Pancreas (tissue), 10 donors: ENCODE measurements around the gene CPOX. TPM values are rescaled to one million over a fixed set of nuclear protein-coding genes. Genes with fewer than 3 reads are reported as not detected.

Experiments
- ATAC-seq, 4 donors: fragments of 200-7000 bp; cut with Tn5 transposase; one replicate each; pipeline versions ENCODE4 v1.8.0 to v1.9.1; 2020; ENCODE audit warnings: mild to moderate bottlenecking in 4 of 4, moderate library complexity in 4 of 4
- DNase-seq, 6 donors: peaks; one replicate each; pipeline ENCODE4 v3.0.0-alpha.2; 2020
- FAIRE-seq: peaks from 2 replicates; lab custom pipeline; 2012; peaks lifted over from hg19 to GRCh38; lab: Jason Lieb, UNC
- H3K27ac ChIP-seq, 4 donors: fragments of 200-600 bp; sonication (generic); 1 replicate in 3 of 4; 2 replicates in 1 of 4; pipeline versions ENCODE4 v1.5.0 to v1.8.0; 2020
- H3K27me3 ChIP-seq, 4 donors: fragments of 200-600 bp; one replicate each; pipeline ENCODE4 v1.8.0; 2021
- H3K36me3 ChIP-seq, 3 donors: fragments of 200-600 bp; sonication (generic) in 1 of 3; one replicate each; pipeline versions ENCODE4 v1.5.0 to v1.8.0; 2020 to 2021
- H3K4me1 ChIP-seq, 3 donors: fragments of 200-600 bp; one replicate each; pipeline ENCODE4 v1.8.0; 2021
- H3K4me3 ChIP-seq, 4 donors: fragments of 200-600 bp; sonication (generic) in 2 of 4; one replicate each; pipeline versions ENCODE4 v1.5.0 to v1.8.0; 2020 to 2021
- H3K9me3 ChIP-seq, 4 donors: fragments of 200-600 bp; one replicate each; pipeline ENCODE4 v1.8.0; 2021
- WGBS, 2 donors: extraction: QIAGEN DNeasy Blood & Tissue Kit; methylation state at CpG; one replicate each; pipeline ENCODE4 v1.1.7; 2013; 5-methylcytosine and 5-hydroxymethylcytosine counted together
- intact Hi-C, 3 donors: fragments of 100-400 bp; cut with DNase I; formaldehyde crosslinking; loops; one replicate each; pipeline versions ENCODE4 v1.11.1 to v1.14.2; 2022
- polyA plus RNA-seq, 2 donors: library from polyadenylated mRNA; stranded (reverse); fragments of 200-250 nt; gene quantifications; one replicate each; pipeline ENCODE4 v1.2.3, GENCODE V29; 2013
- total RNA-seq, 6 donors: library from RNA; stranded (reverse); fragmentation: NEBNext Ultra II Directional in 4 of 6; extraction: Animal tissue kit (Norgen Biotek cat#: 25700) in 4 of 6; gene quantifications; one replicate each; pipeline versions ENCODE4 v1.2.1 to v1.2.4, GENCODE V29; 2021 to 2023
- TF ChIP-seq, protein P1 (sequence below), 4 donors: fragments of 200-600 bp; sonication (generic) in 3 of 4; IDR thresholded peaks; one replicate each; pipeline versions ENCODE4 v1.5.0 to v1.8.0; 2021; ENCODE audit warnings: antibody characterized with exemption in 4 of 4
- donor health status: healthy with polysubstance abuse.
- donor health status: DM: no; HTN: no; CAD: no; lungs with moderate emphysema.
- donor health status: DM: no; HTN: no; CAD: no.
- donor health status: control.
- donor health status: control.
- donor health status: Bipolar disorder and iron deficiency.
- donor health status: DM: yes; HTN: yes; CAD: no.
- donor health status: DM: no; HTN: no; CAD: no.
- donor health status: DM: no; HTN: no; CAD: no.
- donor health status: DM: yes; HTN: yes; CAD: no.

CPOX gene
- total and polyA plus RNA-seq, 8 donors, result 4.1 to 9.8 (median 5.9) TPM

DNA sequence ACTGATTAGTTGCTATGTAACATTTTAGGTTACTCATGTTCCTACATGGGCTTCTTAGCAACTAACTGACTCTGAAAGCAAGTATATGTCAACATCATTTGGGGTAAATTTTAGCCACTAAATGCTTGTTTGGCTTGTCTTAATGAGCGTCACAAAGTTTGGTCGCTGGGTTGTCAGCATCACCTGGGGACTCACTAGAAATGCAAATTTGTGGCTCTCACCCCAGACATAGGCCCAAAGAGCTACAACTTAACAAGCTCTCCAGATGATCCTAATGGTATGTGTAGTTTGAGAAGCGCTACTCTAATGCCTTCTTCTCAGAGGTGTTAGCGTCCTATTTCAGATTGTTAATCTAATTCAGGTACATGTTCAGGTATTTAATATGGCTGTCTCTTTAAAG is 32.7 kb upstream of the CPOX start:
- DNase-seq (no peak), FAIRE-seq (no peak), ATAC-seq (no peak)
- Histone ChIP-seq H3K27me3 (no peaks in the 10 kb centered on the region), H3K27ac (no peak overlapping the region), H3K4me3 (no peak overlapping the region), H3K9me3 (no peaks in the 10 kb centered on the region), H3K36me3 (no peaks in the 10 kb centered on the region), H3K4me1 (no peaks in the 10 kb centered on the region)
- intact Hi-C loops, result no loop called here
- WGBS, 2 donors, result 69 to 72% methylated on average over 4 of the region's 4 CpGs
- TF ChIP-seq, protein P1, sequence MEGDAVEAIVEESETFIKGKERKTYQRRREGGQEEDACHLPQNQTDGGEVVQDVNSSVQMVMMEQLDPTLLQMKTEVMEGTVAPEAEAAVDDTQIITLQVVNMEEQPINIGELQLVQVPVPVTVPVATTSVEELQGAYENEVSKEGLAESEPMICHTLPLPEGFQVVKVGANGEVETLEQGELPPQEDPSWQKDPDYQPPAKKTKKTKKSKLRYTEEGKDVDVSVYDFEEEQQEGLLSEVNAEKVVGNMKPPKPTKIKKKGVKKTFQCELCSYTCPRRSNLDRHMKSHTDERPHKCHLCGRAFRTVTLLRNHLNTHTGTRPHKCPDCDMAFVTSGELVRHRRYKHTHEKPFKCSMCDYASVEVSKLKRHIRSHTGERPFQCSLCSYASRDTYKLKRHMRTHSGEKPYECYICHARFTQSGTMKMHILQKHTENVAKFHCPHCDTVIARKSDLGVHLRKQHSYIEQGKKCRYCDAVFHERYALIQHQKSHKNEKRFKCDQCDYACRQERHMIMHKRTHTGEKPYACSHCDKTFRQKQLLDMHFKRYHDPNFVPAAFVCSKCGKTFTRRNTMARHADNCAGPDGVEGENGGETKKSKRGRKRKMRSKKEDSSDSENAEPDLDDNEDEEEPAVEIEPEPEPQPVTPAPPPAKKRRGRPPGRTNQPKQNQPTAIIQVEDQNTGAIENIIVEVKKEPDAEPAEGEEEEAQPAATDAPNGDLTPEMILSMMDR (IDR thresholded peaks at IDR 0.05), result no peak

DNA sequence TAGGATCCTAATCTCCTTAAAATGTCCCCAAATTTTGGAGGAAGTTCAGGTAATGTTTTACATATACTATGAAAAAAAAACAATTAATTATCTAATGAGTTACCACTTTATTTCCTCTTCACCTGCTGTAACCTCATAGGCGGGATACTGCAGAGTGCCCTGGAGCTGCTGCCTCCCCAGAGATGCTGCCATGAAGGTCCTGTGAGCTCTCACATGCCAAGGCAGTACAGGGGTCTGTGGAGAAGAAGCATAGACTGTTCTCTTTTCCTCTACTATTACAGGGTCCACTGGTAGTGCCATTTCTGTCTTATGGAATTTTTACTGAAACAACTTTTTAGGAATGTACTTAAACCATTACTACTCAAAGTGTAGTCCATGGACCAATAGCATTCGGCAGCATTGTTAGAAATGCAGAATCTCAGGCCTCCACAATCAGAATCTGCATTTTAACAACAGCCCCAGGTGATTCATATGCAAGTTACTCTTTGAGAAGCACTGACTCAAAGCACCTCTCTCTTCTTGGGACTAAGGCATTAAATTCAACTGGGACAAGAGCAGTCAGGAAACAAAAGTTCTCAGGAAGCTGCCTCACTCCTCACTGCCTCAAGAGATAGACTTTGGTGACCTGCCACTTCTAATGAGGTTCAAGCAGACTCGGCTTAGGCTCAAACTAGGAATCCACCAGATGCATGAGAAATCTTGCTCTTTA is 30.3 kb upstream of the CPOX start:
- TF ChIP-seq, protein P1 (IDR thresholded peaks at IDR 0.05), result no peak
- no peaks in the 10 kb centered on the region for H3K27me3 ChIP-seq
- H3K36me3 ChIP-seq, result no peaks in the 10 kb centered on the region
- no peaks in the 10 kb centered on the region for H3K4me1 ChIP-seq
- DNase-seq (no peak), FAIRE-seq (no peak), ATAC-seq (no peak)
- no peak overlapping the region for H3K27ac ChIP-seq
- intact Hi-C loops, result no loop called here
- H3K4me3 ChIP-seq, result no peak overlapping the region
- 73 to 83% methylated on average over 3 of the region's 3 CpGs for WGBS, 2 donors
- H3K9me3 ChIP-seq, result no peaks in the 10 kb centered on the region

DNA sequence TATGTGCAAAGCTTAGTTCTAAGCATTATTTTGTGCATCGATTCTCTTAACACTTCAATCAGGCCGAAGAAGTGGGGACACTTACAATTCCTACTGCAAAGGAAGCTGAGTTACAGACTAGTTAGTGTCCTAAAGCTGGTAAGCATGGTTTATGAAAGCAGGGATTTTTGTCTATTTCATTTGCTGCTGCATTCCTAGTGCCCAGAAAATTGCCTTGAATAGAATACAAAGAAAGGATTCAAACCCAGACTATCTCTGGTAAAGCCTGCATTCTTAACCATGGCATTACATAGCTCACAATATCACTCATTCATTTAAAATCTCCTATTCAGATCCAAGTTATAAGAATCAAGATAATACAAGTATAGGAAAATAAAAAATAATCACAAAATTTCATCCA is 24.4 kb upstream of the CPOX start:
- no peaks in the 10 kb centered on the region for H3K36me3 ChIP-seq
- no peak for FAIRE-seq
- TF ChIP-seq, protein P1 (IDR thresholded peaks at IDR 0.05), result no peak

DNA sequence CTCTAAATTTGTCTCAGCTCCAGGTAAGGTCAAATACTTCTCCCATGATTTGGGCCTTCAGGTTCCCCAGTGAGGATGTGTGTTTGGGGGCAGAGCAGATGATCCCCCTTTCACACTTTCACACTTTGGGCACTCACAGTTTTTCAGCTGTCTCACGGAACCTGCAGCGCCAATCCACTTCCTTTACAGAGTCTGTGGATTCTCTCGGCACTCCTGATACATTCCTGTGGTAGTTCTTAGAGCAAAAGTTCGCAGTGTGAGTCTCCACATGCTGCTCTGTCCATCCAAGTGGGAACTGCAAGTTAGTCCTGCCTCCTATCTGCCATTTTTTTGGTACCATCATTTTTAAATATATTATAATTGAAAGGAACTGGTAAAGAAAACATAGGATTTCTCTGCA is 20.2 kb upstream of the CPOX start:
- H3K27me3 ChIP-seq, result no peaks in the 10 kb centered on the region
- H3K4me1 ChIP-seq, result no peaks in the 10 kb centered on the region
- whole genome bisulfite sequencing, 2 donors, result 87 to 88% methylated on average over 4 of the region's 4 CpGs
- intact Hi-C loops, result no loop called here
- H3K27ac ChIP-seq, result no peak overlapping the region
- TF ChIP-seq, protein P1 (IDR thresholded peaks at IDR 0.05), result no peak
- no peaks in the 10 kb centered on the region for H3K36me3 ChIP-seq
- H3K4me3 ChIP-seq, result no peak overlapping the region
- DNase-seq, result no peak
- ATAC-seq, result no peak
- H3K9me3 ChIP-seq, result no peaks in the 10 kb centered on the region
- FAIRE-seq, result no peak

More for the DNA sequence above, 24.4 kb upstream of the CPOX start:
- no peak for DNase-seq
- ATAC-seq, result no peak
- Histone ChIP-seq H3K4me3 (no peak overlapping the region), H3K9me3 (no peaks in the 10 kb centered on the region), H3K4me1 (no peaks in the 10 kb centered on the region), H3K27ac (no peak overlapping the region), H3K27me3 (no peaks in the 10 kb centered on the region)
- intact Hi-C loops, result no loop called here
- WGBS, 2 donors, result 70 to 85% methylated on average over 2 of the region's 2 CpGs

DNA sequence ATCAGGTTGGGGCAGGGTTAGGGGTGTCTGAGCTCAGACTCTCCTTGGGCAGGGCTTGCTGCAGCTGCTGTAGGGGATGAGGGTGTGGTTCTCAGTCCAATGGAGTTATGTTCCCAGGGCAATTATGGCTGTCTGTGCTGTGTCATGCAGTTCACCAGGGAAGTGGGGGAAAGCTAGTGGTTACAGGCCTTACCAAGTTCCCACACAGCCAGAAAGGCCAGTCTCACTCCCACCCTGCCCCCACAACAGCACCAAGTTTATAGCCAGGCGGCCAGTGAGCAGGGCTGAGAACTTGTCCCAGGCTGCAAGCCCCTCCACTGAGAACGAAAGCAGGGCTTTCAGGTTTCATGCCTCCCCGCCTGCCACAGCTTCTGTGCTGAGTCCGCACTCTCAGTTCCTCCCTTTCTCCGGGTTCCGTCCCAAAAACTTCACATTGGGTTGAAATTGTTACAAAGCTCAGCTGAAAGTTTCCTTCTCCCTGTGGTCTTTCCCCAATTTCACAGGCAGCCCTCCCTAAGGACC is 19.6 kb upstream of the CPOX start:
- Histone ChIP-seq H3K27ac (no peak overlapping the region), H3K9me3 (no peaks in the 10 kb centered on the region), H3K4me1 (no peaks in the 10 kb centered on the region), H3K4me3 (no peak overlapping the region), H3K27me3 (no peaks in the 10 kb centered on the region), H3K36me3 (no peaks in the 10 kb centered on the region)
- ATAC-seq (peak in 2 of 4 donors; percentile 27 to 74), FAIRE-seq (no peak), DNase-seq (peak in 2 of 6 donors; percentile 33 to 34)
- TF ChIP-seq, protein P1 (IDR thresholded peaks at IDR 0.05), result no peak
- WGBS, 2 donors, result 86 to 87% methylated on average over 6 of the region's 6 CpGs
- intact Hi-C loops, result no loop called here
